ENCODE measurements around the gene WNT3A.
"Not testable (repeated sequence)": the region's sequence is repeated elsewhere in the genome, so short reads cannot be mapped to it uniquely, and the experiment has no call there.

GRCh38 chr1:227971216-227971615 is 35.6 kb upstream of the WNT3A start:
- not testable (repeated sequence) for TF ChIP-seq POLR2AphosphoS5, POLR2A, TAF1, POU2F2 (IDR thresholded peaks at IDR 0.05; ENCODE audit: low read depth, low read length)

Data from GM12891 (cell line).